ENCODE results near the gene ZNF892.

DNA sequence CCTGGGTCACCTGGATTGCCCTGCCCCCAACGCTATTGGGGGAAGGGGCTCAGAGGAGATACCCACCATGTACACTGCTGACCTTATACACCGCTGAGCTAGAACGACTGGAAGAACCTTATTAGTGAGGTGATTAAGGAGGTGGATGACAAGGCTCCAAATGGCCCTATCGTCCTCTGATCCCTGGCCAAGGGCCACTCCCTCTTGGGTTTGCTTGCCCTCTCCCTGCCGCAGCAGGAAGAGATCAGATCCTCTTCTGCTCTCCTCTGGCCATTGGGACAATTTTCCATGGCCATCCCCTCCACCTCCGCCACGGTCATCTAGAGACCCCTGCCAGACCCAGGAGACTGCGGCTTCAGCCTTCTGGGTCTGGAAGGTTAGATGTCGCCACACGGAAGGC, 48.9 kb upstream of the ZNF892 start:
- TF ChIP-seq, protein P1, sequence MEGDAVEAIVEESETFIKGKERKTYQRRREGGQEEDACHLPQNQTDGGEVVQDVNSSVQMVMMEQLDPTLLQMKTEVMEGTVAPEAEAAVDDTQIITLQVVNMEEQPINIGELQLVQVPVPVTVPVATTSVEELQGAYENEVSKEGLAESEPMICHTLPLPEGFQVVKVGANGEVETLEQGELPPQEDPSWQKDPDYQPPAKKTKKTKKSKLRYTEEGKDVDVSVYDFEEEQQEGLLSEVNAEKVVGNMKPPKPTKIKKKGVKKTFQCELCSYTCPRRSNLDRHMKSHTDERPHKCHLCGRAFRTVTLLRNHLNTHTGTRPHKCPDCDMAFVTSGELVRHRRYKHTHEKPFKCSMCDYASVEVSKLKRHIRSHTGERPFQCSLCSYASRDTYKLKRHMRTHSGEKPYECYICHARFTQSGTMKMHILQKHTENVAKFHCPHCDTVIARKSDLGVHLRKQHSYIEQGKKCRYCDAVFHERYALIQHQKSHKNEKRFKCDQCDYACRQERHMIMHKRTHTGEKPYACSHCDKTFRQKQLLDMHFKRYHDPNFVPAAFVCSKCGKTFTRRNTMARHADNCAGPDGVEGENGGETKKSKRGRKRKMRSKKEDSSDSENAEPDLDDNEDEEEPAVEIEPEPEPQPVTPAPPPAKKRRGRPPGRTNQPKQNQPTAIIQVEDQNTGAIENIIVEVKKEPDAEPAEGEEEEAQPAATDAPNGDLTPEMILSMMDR (IDR thresholded peaks at IDR 0.05), result no peak
- TF ChIP-seq EP300 (IDR thresholded peaks at IDR 0.05), result no peak

All from gastroesophageal sphincter (tissue), 3 donors.